ENCODE measurements around the gene POU3F3. TPM values are rescaled to one million over a fixed set of nuclear protein-coding genes. Genes with fewer than 3 reads are reported as not detected.

Gene POU3F3
- total RNA-seq, 2 donors from 2014 or later: not detected

GRCh38 chr2:104880076-104880475 lies 26.2 kb downstream of the POU3F3 start:
- no peak for ATAC-seq
- Mint-ChIP-seq H3K9me3 (no peaks in the 10 kb centered on the region), H3K27ac (no peak overlapping the region), H3K36me3 (no peaks in the 10 kb centered on the region)
- no peak for DNase-seq (ENCODE audit: low spot score in 2 of 2)

- DNase-seq (ENCODE audit: low spot score in 2 of 2): no peak
- Mint-ChIP-seq H3K9me3 (peaks cover 0 to 3% of the 10 kb centered on the region in 2 donors), H3K36me3 (no peaks in the 10 kb centered on the region), H3K27ac (no peak overlapping the region)
- no peak for ATAC-seq
Measured at GRCh38 chr2:104883357-104883756, 29.4 kb downstream of the POU3F3 start.

DNA sequence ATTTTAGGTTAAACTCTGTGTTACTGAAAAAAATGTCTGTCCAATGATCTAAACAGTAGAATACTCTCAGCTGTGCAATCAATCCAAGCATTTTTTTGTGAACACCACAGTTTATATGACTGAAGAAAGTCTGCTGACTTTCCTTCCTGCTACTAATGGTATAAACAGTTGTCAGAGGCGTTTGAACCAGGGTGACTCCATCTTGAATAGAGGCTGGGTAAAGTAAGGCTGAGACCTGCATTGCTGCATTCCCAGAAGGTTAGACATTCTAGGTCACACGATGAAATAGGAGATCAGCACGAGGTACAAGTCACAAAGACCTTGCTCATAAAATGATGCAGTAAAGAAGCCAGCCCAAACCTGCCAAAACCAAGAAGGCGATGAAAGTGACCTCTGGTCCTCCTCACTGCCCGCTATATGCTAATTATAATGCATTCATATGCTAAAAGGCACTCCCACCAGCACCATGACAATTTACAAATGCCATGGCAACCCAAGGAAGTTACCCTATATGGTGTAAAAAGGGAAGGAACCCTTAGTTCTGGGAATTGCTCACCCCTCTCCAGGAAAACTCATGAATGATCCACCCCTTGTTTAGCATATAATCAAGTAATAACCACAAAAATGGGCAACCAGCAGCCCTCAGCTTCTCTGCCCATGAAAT lies 31.3 kb downstream of the POU3F3 start:
- no peaks in the 10 kb centered on the region for H3K36me3 Mint-ChIP-seq
- peak overlapping the region in 1 of 2 donors; percentile 11 for H3K27ac Mint-ChIP-seq
- H3K9me3 Mint-ChIP-seq: peaks cover 0 to 3% of the 10 kb centered on the region in 2 donors
- ATAC-seq (no peak), DNase-seq (ENCODE audit: low spot score in 2 of 2) (no peak)

DNA sequence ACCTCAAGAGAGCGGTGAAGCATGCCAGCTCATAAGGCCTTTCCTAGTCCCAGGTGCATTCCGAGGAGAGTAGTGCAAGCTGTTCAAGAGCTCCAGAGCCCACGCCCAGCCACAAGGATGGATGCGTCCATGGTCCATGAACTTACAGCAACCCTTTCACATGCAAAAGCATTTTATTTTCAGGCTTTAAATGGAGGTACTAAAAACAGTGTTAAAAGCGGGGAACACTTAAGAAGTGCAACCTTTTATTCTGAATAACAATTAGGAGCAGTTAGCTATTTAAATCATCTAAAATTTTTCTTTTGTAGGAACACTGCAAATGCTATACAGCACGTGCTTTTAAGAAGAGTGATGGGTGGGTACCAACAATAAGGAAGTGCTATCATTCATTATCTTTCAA lies 33.8 kb downstream of the POU3F3 start:
- DNase-seq (ENCODE audit: low spot score in 2 of 2): no peak
- no peaks in the 10 kb centered on the region for H3K36me3 Mint-ChIP-seq
- no peak overlapping the region for H3K27ac Mint-ChIP-seq
- no peak for ATAC-seq
- H3K9me3 Mint-ChIP-seq: peaks cover 0 to 3% of the 10 kb centered on the region in 2 donors

GRCh38 chr2:104888489-104889258 lies 34.8 kb downstream of the POU3F3 start:
- H3K9me3 Mint-ChIP-seq: peaks cover 0 to 3% of the 10 kb centered on the region in 2 donors
- ATAC-seq (peak in 1 of 2 donors; percentile 43), DNase-seq (ENCODE audit: low spot score in 2 of 2) (no peak)
- H3K27ac Mint-ChIP-seq: no peak overlapping the region
- no peaks in the 10 kb centered on the region for H3K36me3 Mint-ChIP-seq

- ATAC-seq (no peak), DNase-seq (ENCODE audit: low spot score in 2 of 2) (no peak)
Measured at GRCh38 chr2:104889291-104889959, 35.5 kb downstream of the POU3F3 start.

GRCh38 chr2:104889960-104890684 lies 36.2 kb downstream of the POU3F3 start:
- DNase-seq (ENCODE audit: low spot score in 2 of 2) (no peak), ATAC-seq (no peak)
- no peaks in the 10 kb centered on the region for H3K36me3 Mint-ChIP-seq
- H3K27ac Mint-ChIP-seq: no peak overlapping the region
- peaks cover 0 to 3% of the 10 kb centered on the region in 2 donors for H3K9me3 Mint-ChIP-seq

More at GRCh38 chr2:104889291-104889959, 35.5 kb downstream of the POU3F3 start:
- Mint-ChIP-seq H3K9me3 (peaks cover 0 to 3% of the 10 kb centered on the region in 2 donors), H3K36me3 (no peaks in the 10 kb centered on the region), H3K27ac (no peak overlapping the region)

DNA sequence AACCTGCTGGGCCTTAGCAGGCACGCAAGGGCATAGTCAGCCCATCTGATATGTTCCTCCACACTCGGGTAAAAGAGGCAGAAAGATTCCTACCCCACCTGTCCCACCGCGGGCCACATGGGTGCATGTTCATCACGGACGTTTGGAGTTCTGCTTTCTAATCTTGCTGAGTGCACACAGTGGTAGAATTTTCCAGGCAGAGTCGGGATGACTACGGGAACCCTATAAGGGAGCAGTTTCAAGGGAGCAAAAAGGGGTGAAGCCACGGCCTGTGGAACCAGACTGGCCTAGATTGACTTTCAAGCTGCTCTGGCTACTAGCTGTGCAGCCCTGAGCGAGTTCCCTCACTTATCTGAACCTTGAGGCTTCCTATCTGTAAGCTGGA lies 36.8 kb downstream of the POU3F3 start:
- ATAC-seq: no peak
- H3K36me3 Mint-ChIP-seq: no peaks in the 10 kb centered on the region

DNA sequence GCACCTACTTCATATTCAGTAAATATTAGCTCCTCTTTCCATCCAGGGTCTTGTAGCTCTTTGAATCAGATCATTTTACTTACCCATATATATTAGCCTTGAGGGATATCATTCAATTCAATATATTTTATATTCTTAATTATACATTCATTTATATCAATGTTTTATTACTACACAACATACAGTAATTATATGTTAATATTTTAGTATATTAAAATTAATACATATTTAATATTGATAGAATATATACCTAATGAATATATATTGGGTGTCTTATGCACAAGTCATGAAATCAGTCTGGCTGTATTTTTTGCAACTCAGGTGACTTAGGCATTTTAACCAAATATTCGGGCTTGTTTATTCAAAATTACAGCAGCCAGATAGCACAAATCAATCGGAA lies 37.2 kb downstream of the POU3F3 start:
- no peak for DNase-seq (ENCODE audit: low spot score in 2 of 2)
- no peaks in the 10 kb centered on the region for H3K36me3 Mint-ChIP-seq
- no peak for ATAC-seq
- no peak overlapping the region for H3K27ac Mint-ChIP-seq
- H3K9me3 Mint-ChIP-seq: peaks cover 0 to 3% of the 10 kb centered on the region in 2 donors

More for the DNA sequence above, 36.8 kb downstream of the POU3F3 start:
- Mint-ChIP-seq H3K9me3 (peaks cover 0 to 3% of the 10 kb centered on the region in 2 donors), H3K27ac (no peak overlapping the region)
- DNase-seq (ENCODE audit: low spot score in 2 of 2): no peak

GRCh38 chr2:104896446-104896845 lies 42.5 kb downstream of the POU3F3 start:
- no peak overlapping the region for H3K27ac Mint-ChIP-seq
- no peaks in the 10 kb centered on the region for H3K36me3 Mint-ChIP-seq
- no peak for ATAC-seq
- no peaks in the 10 kb centered on the region for H3K9me3 Mint-ChIP-seq
- DNase-seq (ENCODE audit: low spot score in 2 of 2): no peak

DNA sequence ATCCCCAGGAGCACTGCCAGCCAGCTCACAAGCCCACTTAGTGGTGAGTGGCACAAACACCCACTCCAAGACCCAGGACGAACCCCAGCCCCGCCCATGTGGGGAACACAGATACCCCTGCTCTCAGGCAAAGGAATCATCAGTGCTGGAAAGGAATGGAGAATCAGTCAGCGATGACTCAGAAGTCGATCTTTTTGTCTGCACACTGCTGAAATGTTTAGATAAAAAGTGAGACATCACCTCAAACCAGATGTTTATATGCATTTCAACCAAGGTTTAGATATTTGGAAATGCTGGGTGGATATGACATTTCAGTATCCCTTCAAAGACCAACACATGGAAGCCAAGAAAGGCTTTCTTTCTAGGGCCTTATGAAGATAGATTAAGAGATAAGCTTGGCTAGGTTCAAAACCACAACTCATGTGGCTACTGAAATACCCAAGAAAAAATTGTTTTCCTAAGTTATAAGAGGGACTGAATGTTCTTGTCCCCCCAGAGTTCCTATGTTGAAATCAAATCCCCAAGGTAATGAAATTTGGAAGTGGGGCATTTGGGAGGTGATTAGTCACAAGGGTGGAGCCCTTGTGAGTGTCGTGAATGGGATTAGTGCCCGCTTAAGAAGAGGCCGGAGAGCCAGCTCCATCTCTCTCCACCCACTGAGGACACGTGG lies 43.7 kb downstream of the POU3F3 start:
- Mint-ChIP-seq H3K9me3 (no peaks in the 10 kb centered on the region), H3K36me3 (no peaks in the 10 kb centered on the region)
- no peak for ATAC-seq

GRCh38 chr2:104900608-104901007 lies 46.7 kb downstream of the POU3F3 start:
- ATAC-seq: no peak
- no peaks in the 10 kb centered on the region for H3K9me3 Mint-ChIP-seq
- no peak for DNase-seq (ENCODE audit: low spot score in 2 of 2)
- H3K36me3 Mint-ChIP-seq: no peaks in the 10 kb centered on the region
- no peak overlapping the region for H3K27ac Mint-ChIP-seq

More for the DNA sequence above, 43.7 kb downstream of the POU3F3 start:
- no peak for DNase-seq (ENCODE audit: low spot score in 2 of 2)
- no peak overlapping the region for H3K27ac Mint-ChIP-seq

- Mint-ChIP-seq H3K36me3 (no peaks in the 10 kb centered on the region), H3K27ac (no peak overlapping the region), H3K9me3 (no peaks in the 10 kb centered on the region)
- DNase-seq (ENCODE audit: low spot score in 2 of 2) (no peak), ATAC-seq (no peak)
Measured at GRCh38 chr2:104901037-104901881, 47.3 kb downstream of the POU3F3 start.

GRCh38 chr2:104902317-104902716 lies 48.4 kb downstream of the POU3F3 start:
- DNase-seq (ENCODE audit: low spot score in 2 of 2): no peak
- no peak overlapping the region for H3K27ac Mint-ChIP-seq
- no peaks in the 10 kb centered on the region for H3K36me3 Mint-ChIP-seq
- no peak for ATAC-seq
- H3K9me3 Mint-ChIP-seq: no peaks in the 10 kb centered on the region
